H9 (cell line): ENCODE measurements around the gene F9. TPM values are rescaled to one million over a fixed set of nuclear protein-coding genes. Genes with fewer than 3 reads are reported as not detected.

Experiments
- DNase-seq: peaks from one replicate; pipeline ENCODE4 v3.0.0-alpha.2; 2017
- H2AFZ ChIP-seq: one replicate; pipeline ENCODE4 v1.6.1; 2013; ENCODE audit warnings: mild to moderate bottlenecking, low read length, control low read depth, moderate library complexity
- H2AK5ac ChIP-seq: 2 replicates; pipeline ENCODE4 v1.6.1; 2013; ENCODE audit warnings: low read length, control low read depth, mixed read lengths; ENCODE audit not compliant: insufficient read length
- H2BK120ac ChIP-seq: one replicate; pipeline ENCODE4 v1.6.1; 2013; ENCODE audit warnings: low read depth, mild to moderate bottlenecking, low read length, control low read depth, inconsistent platforms; ENCODE audit not compliant: poor library complexity, severe bottlenecking
- H2BK12ac ChIP-seq: 2 replicates; pipeline ENCODE4 v1.6.1; 2013; ENCODE audit warnings: low read length, control low read depth, mixed read lengths, low read depth; ENCODE audit not compliant: insufficient read length
- H2BK15ac ChIP-seq: 2 replicates; pipeline ENCODE4 v1.6.1; 2013; ENCODE audit warnings: low read depth, low read length, control low read depth
- H2BK20ac ChIP-seq: one replicate; pipeline ENCODE4 v1.6.1; 2013; ENCODE audit warnings: low read depth, mild to moderate bottlenecking, low read length, control low read depth, inconsistent platforms; ENCODE audit not compliant: poor library complexity, severe bottlenecking
- H2BK5ac ChIP-seq: 2 replicates; pipeline ENCODE4 v1.6.1; 2013; ENCODE audit warnings: low read length, control low read depth, mixed read lengths; ENCODE audit not compliant: insufficient read length
- H3K14ac ChIP-seq: 2 replicates; pipeline ENCODE4 v1.6.1; 2013; ENCODE audit warnings: low read length, control low read depth; ENCODE audit not compliant: insufficient read depth
- H3K18ac ChIP-seq: 2 replicates; pipeline ENCODE4 v1.6.1; 2013; ENCODE audit warnings: low read depth, mild to moderate bottlenecking, mixed read lengths, low read length, control low read depth; ENCODE audit not compliant: insufficient read length
- H3K23ac ChIP-seq: 2 replicates; pipeline ENCODE4 v1.6.1; 2013; ENCODE audit warnings: low read length, control low read depth, mixed read lengths, low read depth; ENCODE audit not compliant: insufficient read length
- H3K23me2 ChIP-seq: 2 replicates; pipeline ENCODE4 v1.6.1; 2013; ENCODE audit warnings: low read depth, mild to moderate bottlenecking, mixed read lengths, low read length, control low read depth; ENCODE audit not compliant: insufficient read length, poor library complexity, severe bottlenecking
- H3K27ac ChIP-seq: 2 replicates; pipeline ENCODE4 v1.5.1; 2013; ENCODE audit warnings: low read length, control low read depth, mixed read lengths, low read depth; ENCODE audit not compliant: insufficient read length
- H3K27me3 ChIP-seq: 2 replicates; pipeline ENCODE4 v1.6.1; 2013; ENCODE audit warnings: low read length, control low read depth, inconsistent platforms; ENCODE audit not compliant: insufficient read depth
- H3K4ac ChIP-seq: 2 replicates; pipeline ENCODE4 v1.6.1; 2013; ENCODE audit warnings: low read depth, mild to moderate bottlenecking, control low read depth, inconsistent platforms, low read length, moderate library complexity
- H3K4me1 ChIP-seq: 2 replicates; pipeline ENCODE4 v1.6.1; 2013; ENCODE audit warnings: low read length, control low read depth, inconsistent platforms; ENCODE audit not compliant: insufficient read depth
- H3K4me2 ChIP-seq: 2 replicates; pipeline ENCODE4 v1.6.1; 2013; ENCODE audit warnings: low read length, control low read depth, mixed read lengths; ENCODE audit not compliant: insufficient read length, insufficient read depth
- H3K56ac ChIP-seq: 2 replicates; pipeline ENCODE4 v1.6.1; 2013; ENCODE audit warnings: low read depth, mild to moderate bottlenecking, mixed read lengths, low read length, control low read depth; ENCODE audit not compliant: insufficient read length
- H3K79me1 ChIP-seq: 2 replicates; pipeline ENCODE4 v1.6.1; 2013; ENCODE audit warnings: low read depth, mild to moderate bottlenecking, moderate library complexity, low read length, control low read depth, inconsistent platforms; ENCODE audit not compliant: insufficient read depth, poor library complexity, severe bottlenecking
- H3K79me2 ChIP-seq: 2 replicates; pipeline ENCODE4 v1.6.1; 2013; ENCODE audit warnings: low read length, control low read depth, inconsistent platforms; ENCODE audit not compliant: insufficient read depth
- H3K9ac ChIP-seq: 2 replicates; pipeline ENCODE4 v1.6.1; 2013; ENCODE audit warnings: low read length, control low read depth, mixed read lengths; ENCODE audit not compliant: insufficient read length; ENCODE audit errors: extremely low read depth
- H3K9me3 ChIP-seq: one replicate; pipeline ENCODE4 v1.6.1; 2013; ENCODE audit warnings: low read depth, low read length, inconsistent platforms; ENCODE audit not compliant: control insufficient read depth
- H3T11ph ChIP-seq: one replicate; pipeline ENCODE4 v1.6.1; 2013; ENCODE audit warnings: mild to moderate bottlenecking, low read length, control low read depth, inconsistent platforms
- H4K20me1 ChIP-seq: one replicate; pipeline ENCODE4 v1.6.1; 2013; ENCODE audit not compliant: control insufficient read depth, insufficient read length, insufficient read depth
- H4K5ac ChIP-seq: 2 replicates; pipeline ENCODE4 v1.6.1; 2013; ENCODE audit warnings: low read depth, mild to moderate bottlenecking, mixed read lengths, low read length, control low read depth; ENCODE audit not compliant: insufficient read length
- H4K8ac ChIP-seq: replicated peaks from 2 replicates; pipeline ENCODE4 v1.6.1; 2013; ENCODE audit warnings: low read length, control low read depth, mixed read lengths, low read depth; ENCODE audit not compliant: insufficient read length
- H4K91ac ChIP-seq: 2 replicates; pipeline ENCODE4 v1.6.1; 2013; ENCODE audit warnings: low read depth, mild to moderate bottlenecking, moderate library complexity, mixed read lengths, low read length, control low read depth; ENCODE audit not compliant: insufficient read length
- H3K27ac Mint-ChIP-seq, 3 experiments: 2 replicates in 2 of 3; 3 replicates in 1 of 3; pipeline ENCODE4 v1.8.0; 2020 to 2021; ENCODE audit warnings: mixed read lengths in 3 of 3, mild to moderate bottlenecking in 1 of 3, moderate library complexity in 1 of 3
- H3K27me3 Mint-ChIP-seq: 2 replicates; pipeline ENCODE4 v1.8.0; 2021; ENCODE audit warnings: low read depth, mild to moderate bottlenecking, moderate library complexity, mixed read lengths
- H3K36me3 Mint-ChIP-seq, 3 experiments: 2 replicates in 2 of 3; 3 replicates in 1 of 3; pipeline ENCODE4 v1.8.0; 2020 to 2021; ENCODE audit warnings: low read depth in 3 of 3, mixed read lengths in 3 of 3; ENCODE audit not compliant: insufficient read depth in 1 of 3
- H3K4me1 Mint-ChIP-seq, 2 experiments: 2 replicates each; pipeline ENCODE4 v1.8.0; 2020; ENCODE audit warnings: mixed read lengths in 2 of 2
- H3K4me3 Mint-ChIP-seq, 2 experiments: 2 replicates in 1 of 2; 3 replicates in 1 of 2; pipeline ENCODE4 v1.8.0; 2020 to 2021; ENCODE audit warnings: mild to moderate bottlenecking in 2 of 2, mixed read lengths in 2 of 2, moderate library complexity in 1 of 2
- H3K9me3 Mint-ChIP-seq, 2 experiments: 2 replicates in 1 of 2; 3 replicates in 1 of 2; pipeline ENCODE4 v1.8.0; 2020; ENCODE audit warnings: mild to moderate bottlenecking in 2 of 2, mixed read lengths in 2 of 2, moderate library complexity in 1 of 2
- WGBS: extraction: QIAGEN DNeasy Blood & Tissue Kit; methylation state at CpG from one replicate; pipeline ENCODE4 v1.1.7; 2013; ENCODE audit warnings: missing lambda C conversion rate, low lambda C conversion rate, mixed read lengths; ENCODE audit not compliant: insufficient read length; ENCODE audit errors: extremely low coverage; 5-methylcytosine and 5-hydroxymethylcytosine counted together
- total RNA-seq: library from RNA; stranded (reverse); gene quantifications from 2 replicates; pipeline ENCODE4 v1.2.1, GENCODE V29; 2021
- TF ChIP-seq, protein P1 (sequence below): fragments of 200-600 bp; sonication (generic); conservative IDR thresholded peaks from 3 replicates; pipeline ENCODE4 v1.8.0; 2021; ENCODE audit warnings: antibody characterized with exemption, mild to moderate bottlenecking

F9 gene
- total RNA-seq, 1 experiment from 2014 or later = not detected

DNA sequence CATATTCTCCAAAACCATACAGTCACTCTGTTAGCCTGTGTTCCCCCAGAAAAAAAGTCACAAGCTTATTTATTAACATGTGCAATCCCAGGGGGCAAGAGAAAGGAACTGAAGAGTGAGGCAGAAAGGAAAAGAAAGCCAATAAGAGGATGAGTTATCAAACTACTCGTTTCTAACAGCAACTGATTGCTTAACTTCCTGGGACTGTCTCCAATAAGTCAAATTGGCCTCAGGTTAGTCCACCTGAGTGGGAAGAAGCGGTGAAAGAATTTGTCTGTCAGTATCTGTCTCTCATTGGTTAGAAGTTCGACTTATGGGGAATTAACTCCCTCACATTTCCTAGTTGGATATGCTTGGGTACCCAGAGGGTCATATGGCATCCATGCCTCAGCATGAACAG is 14.1 kb downstream of the F9 start:
- Histone ChIP-seq H3K23ac (no peak overlapping the region), H2BK20ac (no peak overlapping the region), H2AK5ac (no peak overlapping the region), H3K4me1 (no peaks in the 10 kb centered on the region), H3K4ac (no peak overlapping the region), H3K9ac (no peak overlapping the region), H2BK15ac (no peak overlapping the region), H3K23me2 (no peaks in the 10 kb centered on the region), H2BK5ac (no peak overlapping the region), H4K91ac (no peak overlapping the region), H3T11ph (no peak overlapping the region), H3K4me2 (no peak overlapping the region), H3K79me2 (no peaks in the 10 kb centered on the region), H3K27me3 (no peaks in the 10 kb centered on the region), H3K9me3 (no peaks in the 10 kb centered on the region), H4K5ac (no peak overlapping the region), H3K56ac (no peak overlapping the region), H3K18ac (no peak overlapping the region), H2BK120ac (no peak overlapping the region), H2BK12ac (no peak overlapping the region), H3K14ac (no peak overlapping the region), H2AFZ (no peak overlapping the region), H4K8ac (no peak overlapping the region), H4K20me1 (no peaks in the 10 kb centered on the region), H3K27ac (no peak overlapping the region), H3K79me1 (no peaks in the 10 kb centered on the region)
- TF ChIP-seq, protein P1, sequence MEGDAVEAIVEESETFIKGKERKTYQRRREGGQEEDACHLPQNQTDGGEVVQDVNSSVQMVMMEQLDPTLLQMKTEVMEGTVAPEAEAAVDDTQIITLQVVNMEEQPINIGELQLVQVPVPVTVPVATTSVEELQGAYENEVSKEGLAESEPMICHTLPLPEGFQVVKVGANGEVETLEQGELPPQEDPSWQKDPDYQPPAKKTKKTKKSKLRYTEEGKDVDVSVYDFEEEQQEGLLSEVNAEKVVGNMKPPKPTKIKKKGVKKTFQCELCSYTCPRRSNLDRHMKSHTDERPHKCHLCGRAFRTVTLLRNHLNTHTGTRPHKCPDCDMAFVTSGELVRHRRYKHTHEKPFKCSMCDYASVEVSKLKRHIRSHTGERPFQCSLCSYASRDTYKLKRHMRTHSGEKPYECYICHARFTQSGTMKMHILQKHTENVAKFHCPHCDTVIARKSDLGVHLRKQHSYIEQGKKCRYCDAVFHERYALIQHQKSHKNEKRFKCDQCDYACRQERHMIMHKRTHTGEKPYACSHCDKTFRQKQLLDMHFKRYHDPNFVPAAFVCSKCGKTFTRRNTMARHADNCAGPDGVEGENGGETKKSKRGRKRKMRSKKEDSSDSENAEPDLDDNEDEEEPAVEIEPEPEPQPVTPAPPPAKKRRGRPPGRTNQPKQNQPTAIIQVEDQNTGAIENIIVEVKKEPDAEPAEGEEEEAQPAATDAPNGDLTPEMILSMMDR = no peak
- no CpG with 5 or more reads among the region's 3 CpGs for WGBS
- H3K36me3 Mint-ChIP-seq = no peaks in the 10 kb centered on the region
- H3K4me1 Mint-ChIP-seq = no peaks in the 10 kb centered on the region
- DNase-seq = no peak
- peak overlapping the region in 1 of 3 experiments; percentile 42; a peak in 1 of 7 replicates for H3K27ac Mint-ChIP-seq
- H3K27me3 Mint-ChIP-seq = no peaks in the 10 kb centered on the region; the same call in 1 of the 2 replicates
- H3K4me3 Mint-ChIP-seq = no peak overlapping the region
- H3K9me3 Mint-ChIP-seq = peaks cover 0 to 34% of the 10 kb centered on the region in 2 experiments; a peak in 2 of 5 replicates
